HG02885 (cell line): ENCODE measurements around the gene CHRD.
A peak's percentile ranks its signal among the peaks of the same experiment; 100 is the strongest.

Experiments
- ATAC-seq: cut with Tn5 transposase; IDR thresholded peaks from one replicate; pipeline ENCODE4 v1.9.1; 2021; ENCODE audit warnings: mild to moderate bottlenecking; ENCODE audit not compliant: unreplicated experiment, poor library complexity

Gene CHRD

GRCh38 chr3:184346480-184347190, 33.2 kb upstream of the CHRD start:
- ATAC-seq, result no peak

GRCh38 chr3:184347321-184348056, 32.4 kb upstream of the CHRD start:
- no peak for ATAC-seq

- ATAC-seq, result no peak
Observed at GRCh38 chr3:184348057-184348382, 31.8 kb upstream of the CHRD start.

GRCh38 chr3:184349563-184350470, 30.0 kb upstream of the CHRD start:
- no peak for ATAC-seq

GRCh38 chr3:184350618-184351017, 29.2 kb upstream of the CHRD start:
- ATAC-seq, result no peak

GRCh38 chr3:184351511-184352148, 28.2 kb upstream of the CHRD start:
- no peak for ATAC-seq

- no peak for ATAC-seq
Observed at GRCh38 chr3:184352149-184352785, 27.6 kb upstream of the CHRD start.

- ATAC-seq, result no peak
Observed at GRCh38 chr3:184352897-184353545, 26.8 kb upstream of the CHRD start.

GRCh38 chr3:184353546-184353941, 26.3 kb upstream of the CHRD start:
- no peak for ATAC-seq

GRCh38 chr3:184354121-184354728, 25.6 kb upstream of the CHRD start:
- peak; percentile 55 for ATAC-seq

GRCh38 chr3:184354754-184355153, 25.1 kb upstream of the CHRD start:
- no peak for ATAC-seq

- no peak for ATAC-seq
Observed at GRCh38 chr3:184355261-184356040, 24.4 kb upstream of the CHRD start.

- no peak for ATAC-seq
Observed at GRCh38 chr3:184357248-184358123, 22.4 kb upstream of the CHRD start.

GRCh38 chr3:184358124-184358767, 21.6 kb upstream of the CHRD start:
- no peak for ATAC-seq

- ATAC-seq, result no peak
Observed at GRCh38 chr3:184358921-184359350, 20.9 kb upstream of the CHRD start.

GRCh38 chr3:184359610-184360009, 20.2 kb upstream of the CHRD start:
- no peak for ATAC-seq
